ENCODE results near the gene TBC1D32. TPM values are rescaled to one million over a fixed set of nuclear protein-coding genes. Genes with fewer than 3 reads are reported as not detected.
"Not testable (repeated sequence)": the region's sequence is repeated elsewhere in the genome, so short reads cannot be mapped to it uniquely, and the experiment has no call there.

TBC1D32 gene
- polyA plus RNA-seq, 1 donor: 18.7 TPM

GRCh38 chr6:121223930-121224329, 110.3 kb downstream of the TBC1D32 start:
- DNase-seq: no peak

DNA sequence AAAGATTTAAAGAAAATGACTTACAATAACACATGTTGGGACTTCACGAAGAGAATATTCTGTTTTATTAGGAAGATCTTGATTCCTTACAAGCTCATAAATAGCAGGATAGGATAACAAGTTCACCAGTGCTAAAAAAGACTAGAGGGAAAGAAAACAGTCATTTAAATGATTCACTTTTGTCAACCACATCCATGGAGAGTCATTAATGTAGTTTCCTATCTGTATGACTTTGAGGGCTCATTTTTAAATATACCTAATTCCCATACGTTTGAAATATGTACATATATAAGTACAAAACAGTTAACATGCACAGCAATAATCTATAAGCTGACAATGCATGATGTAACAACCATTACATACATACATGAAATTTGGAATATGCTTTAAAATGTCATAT, 111.1 kb downstream of the TBC1D32 start:
- DNase-seq: no peak

DNA sequence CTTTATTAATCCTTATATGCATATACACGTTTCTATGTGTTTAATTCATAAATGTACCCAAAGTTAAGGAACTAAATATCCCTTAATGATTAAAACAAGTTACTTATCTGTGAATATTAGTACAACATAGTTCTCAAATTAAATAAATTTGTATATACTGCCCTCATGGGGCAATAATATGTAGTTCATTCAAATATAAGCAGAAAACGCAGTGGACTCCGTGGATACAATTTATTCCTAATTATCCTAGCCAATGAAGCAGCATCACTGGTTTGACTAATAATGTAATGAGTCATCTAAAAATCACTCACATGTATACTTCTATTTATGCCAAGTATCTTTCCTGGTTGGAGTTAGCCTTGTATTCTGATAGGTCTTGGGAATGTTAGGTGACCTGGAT, 111.6 kb downstream of the TBC1D32 start:
- DNase-seq: no peak

- no peak for DNase-seq
Observed at GRCh38 chr6:121216928-121217327, 117.4 kb downstream of the TBC1D32 start.

- not testable (repeated sequence) for DNase-seq
Observed at GRCh38 chr6:121213341-121213740, 120.9 kb downstream of the TBC1D32 start.

GRCh38 chr6:121210943-121211342, 123.3 kb downstream of the TBC1D32 start:
- DNase-seq: no peak

- no peak for DNase-seq
Observed at GRCh38 chr6:121205569-121205968, 128.7 kb downstream of the TBC1D32 start.

- no peak for DNase-seq
Observed at GRCh38 chr6:121201105-121201504, 133.2 kb downstream of the TBC1D32 start.

- not testable (repeated sequence) for DNase-seq
Observed at GRCh38 chr6:121196042-121196441, 138.2 kb downstream of the TBC1D32 start.

DNA sequence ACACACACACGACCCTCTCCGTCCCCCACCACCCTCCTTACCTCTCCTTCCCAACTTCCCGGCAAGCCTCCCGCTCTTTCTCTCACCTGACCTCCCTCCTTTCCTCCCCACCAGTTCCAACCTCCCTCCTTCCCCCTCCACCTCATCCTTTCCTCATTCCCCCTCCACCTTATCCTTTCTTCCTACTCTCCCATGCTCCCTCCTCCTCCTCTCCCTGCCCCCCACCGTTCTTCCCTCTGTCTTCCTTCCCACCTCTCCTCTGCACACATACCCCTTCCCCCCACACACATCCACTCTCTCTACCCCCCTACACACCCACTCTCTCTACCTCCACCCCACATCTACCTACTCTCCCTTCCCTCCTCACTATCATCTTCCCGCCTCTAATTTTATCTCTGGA, 144.2 kb downstream of the TBC1D32 start:
- no peak for DNase-seq

GRCh38 chr6:121188356-121188755, 145.9 kb downstream of the TBC1D32 start:
- DNase-seq: no peak

DNA sequence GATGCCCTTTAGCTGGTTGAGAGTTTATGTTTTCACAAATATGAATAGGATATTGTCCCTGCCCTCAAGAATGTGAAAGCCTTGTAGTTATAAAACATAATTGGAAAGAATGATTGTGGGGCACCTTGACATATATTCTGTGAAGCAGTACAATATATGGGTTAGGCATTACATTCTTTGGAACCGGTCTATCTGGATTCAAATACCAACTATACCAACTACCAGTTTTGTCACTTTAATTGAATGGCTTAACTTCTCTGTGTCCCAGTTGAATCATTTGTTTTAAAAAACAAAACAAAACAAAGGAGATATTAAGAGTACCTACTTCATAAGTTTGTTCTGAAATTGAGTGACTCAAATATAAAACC, 146.5 kb downstream of the TBC1D32 start:
- DNase-seq: peak; percentile 5

DNA sequence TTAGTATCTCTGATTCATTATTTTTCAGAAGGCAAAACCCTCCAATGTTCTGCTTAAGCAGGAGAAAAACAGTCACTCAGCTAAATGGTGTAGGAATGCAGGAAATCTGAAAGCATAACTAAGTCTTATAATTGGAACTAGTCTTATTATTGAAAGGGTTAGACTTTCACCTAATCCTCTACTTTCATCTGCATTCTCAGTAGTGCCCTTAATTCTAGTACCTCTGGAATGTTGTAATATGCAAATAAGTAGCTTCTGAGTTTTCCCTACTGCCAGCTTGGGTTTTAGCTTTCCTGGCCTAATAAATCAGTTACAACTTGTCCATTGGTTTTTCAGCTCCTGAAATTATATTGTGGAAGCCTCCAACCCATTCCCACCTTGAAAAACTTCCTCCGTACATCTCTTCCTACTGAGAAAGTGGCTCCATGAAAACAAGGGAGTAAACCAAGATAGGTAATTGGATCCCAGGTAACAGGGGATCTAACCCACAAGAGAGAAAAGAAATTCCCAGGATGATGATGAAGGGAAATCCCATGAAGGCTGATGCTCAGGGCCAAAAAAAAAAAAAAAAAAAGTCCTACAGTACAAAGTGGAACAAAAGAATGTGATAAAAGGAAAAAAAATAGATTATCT, 147.0 kb downstream of the TBC1D32 start:
- no peak for DNase-seq

GRCh38 chr6:121183742-121184141, 150.5 kb downstream of the TBC1D32 start:
- DNase-seq: no peak

- no peak for DNase-seq
Observed at GRCh38 chr6:121175827-121176226, 158.5 kb downstream of the TBC1D32 start.

DNA sequence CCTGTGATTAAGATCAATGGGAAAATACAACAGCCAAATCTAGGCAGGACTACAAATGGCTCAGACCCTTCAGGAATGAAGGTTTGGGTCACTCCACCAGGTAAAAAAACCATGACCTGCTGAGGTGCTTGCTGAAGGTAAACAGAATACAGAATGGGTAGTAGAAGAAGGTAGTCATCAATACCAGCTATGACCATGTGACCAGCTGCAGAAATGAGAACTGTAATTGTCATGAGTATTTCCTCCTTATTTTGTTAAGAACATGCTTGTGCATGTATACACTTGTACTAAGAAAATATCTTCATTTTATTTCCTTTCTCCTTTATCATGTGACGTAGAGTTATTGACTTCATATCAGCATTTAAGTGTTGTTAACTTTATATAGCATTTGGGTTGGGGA, 161.8 kb downstream of the TBC1D32 start:
- DNase-seq: not testable (repeated sequence)

DNA sequence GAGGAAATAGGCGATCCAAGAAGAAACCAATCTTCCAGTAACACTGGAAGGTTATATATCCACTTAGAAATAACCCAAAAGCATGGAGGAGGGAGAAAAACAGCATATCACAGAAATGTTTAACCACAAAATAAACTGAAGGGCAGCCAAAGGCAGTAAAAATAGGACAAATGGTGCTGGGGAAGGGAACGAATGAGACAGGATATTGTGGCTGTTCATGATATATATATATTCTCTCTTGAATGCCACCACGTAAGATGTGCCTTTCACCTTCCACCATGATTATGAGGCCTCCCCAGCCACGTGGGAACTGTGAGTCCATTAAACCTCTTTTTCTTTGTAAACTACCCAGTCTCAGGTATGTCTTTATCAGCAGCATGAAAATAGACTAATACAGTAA, 162.4 kb downstream of the TBC1D32 start:
- DNase-seq: no peak

DNA sequence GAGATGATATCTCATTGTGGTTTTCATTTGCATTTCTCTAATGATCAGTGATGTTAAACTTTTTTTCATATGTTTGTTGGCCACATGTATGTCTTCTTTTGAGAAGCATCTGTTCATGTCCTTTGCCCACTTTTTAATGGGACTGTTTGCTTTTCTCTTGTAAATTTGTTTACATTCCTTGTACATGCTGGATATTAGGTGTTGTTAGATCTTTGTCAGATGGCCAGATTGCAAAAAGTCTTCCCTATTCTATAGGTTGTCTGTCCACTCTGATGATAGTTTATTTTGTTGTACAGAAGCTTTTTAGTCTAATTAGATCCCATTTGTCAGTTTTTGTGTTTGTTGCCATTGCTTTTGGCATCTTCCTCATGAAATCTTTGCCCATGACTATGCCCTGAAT, 172.4 kb downstream of the TBC1D32 start:
- DNase-seq: no peak

DNA sequence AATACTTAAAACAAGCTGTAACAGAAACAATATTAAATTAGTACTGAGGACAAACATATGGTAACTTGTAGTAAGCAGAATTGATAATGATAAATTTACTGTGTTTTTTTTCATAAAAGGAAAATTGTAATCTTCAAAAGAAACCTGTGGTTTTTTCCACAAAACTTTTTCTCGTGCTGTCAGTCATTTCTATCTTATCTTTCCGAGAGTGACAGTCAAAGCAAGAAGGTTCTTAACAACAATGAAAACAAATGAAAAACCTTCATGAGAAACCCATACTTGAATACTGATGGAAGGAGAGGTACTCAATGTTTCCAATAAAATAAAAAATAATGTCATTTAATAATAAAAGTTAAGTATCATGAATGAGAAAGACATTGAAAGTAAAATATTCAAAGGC, 174.0 kb downstream of the TBC1D32 start:
- DNase-seq: no peak

DNA sequence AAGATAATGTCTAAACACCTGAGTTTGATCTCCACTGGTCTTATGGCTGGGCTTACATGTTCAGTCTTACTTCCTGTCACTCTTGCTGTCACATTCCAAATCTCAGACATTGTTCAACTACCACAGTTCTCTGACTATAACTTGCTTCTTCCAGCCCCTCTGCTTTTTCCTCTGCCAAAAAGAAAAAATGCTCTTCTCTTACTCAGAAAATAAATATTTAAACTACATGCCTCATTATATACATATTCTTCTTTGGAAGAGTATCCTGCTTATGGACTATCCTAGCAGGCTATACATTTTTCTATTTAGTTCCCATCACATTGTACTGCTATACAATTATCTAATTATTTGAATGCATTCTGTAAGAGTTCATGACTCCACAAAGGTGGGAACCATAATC, 175.4 kb downstream of the TBC1D32 start:
- no peak for DNase-seq

- DNase-seq: no peak
Observed at GRCh38 chr6:121158438-121158837, 175.8 kb downstream of the TBC1D32 start.

DNA sequence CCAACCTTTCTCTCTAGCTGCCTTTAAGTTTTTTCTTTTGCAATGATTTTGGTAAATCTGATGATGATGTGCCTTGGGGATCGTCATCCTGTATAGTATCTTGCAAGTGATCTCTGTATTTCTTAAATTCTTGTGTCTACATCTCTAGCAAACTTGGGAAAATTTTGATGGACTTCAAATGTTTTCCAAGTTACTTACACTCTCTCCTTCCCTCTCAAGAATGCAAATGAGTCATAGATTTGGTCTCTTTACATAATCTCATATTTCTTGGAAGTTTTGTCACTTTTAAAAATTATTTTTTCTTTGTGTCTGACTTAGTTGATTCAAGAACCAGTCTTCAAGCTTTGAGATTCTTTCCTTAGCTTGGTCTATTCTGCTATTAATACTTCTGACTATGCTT, 176.4 kb downstream of the TBC1D32 start:
- DNase-seq: no peak

DNA sequence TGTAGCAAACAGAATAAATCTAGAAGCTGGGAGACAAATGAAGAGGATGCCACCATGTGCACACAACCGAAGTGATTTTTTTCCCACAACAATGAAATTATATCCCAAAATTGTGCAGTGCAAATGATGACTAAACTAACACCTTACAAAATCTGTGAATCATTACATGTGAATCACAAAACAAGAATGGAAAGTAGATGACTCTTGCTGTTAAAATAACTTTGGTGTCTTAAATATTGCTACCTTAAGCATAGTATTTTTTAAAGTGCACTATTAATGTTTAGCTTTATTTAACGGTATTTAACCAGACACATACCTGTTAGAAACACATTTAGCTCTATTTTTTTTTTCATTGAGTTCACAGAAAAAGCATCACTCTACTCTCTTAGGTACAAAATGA, 190.8 kb downstream of the TBC1D32 start:
- no peak for DNase-seq

- no peak for DNase-seq
Observed at GRCh38 chr6:121142093-121142492, 192.2 kb downstream of the TBC1D32 start.

GRCh38 chr6:121135425-121135824, 198.9 kb downstream of the TBC1D32 start:
- no peak for DNase-seq
